ENCODE results near the gene TECTB.

DNA sequence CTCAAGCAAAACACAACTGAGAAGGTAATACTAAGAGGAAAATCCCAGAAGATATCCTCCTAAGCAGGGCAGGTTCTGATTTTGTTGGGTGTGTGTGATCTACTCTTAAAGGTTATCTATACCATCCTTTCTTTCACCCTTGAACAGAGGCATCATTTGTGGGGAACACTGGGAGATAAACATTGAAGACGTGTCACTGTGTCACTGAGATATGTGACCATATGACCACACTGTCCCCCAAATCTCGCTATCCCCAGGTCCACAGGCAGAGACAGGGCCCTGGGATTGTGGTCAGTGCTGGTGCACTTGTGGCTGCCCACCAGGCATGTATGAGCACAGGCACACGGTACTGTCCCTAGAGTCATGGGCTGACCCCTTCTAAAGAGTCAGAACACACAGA is 30.0 kb downstream of the TECTB start:
- TF ChIP-seq, protein P1, sequence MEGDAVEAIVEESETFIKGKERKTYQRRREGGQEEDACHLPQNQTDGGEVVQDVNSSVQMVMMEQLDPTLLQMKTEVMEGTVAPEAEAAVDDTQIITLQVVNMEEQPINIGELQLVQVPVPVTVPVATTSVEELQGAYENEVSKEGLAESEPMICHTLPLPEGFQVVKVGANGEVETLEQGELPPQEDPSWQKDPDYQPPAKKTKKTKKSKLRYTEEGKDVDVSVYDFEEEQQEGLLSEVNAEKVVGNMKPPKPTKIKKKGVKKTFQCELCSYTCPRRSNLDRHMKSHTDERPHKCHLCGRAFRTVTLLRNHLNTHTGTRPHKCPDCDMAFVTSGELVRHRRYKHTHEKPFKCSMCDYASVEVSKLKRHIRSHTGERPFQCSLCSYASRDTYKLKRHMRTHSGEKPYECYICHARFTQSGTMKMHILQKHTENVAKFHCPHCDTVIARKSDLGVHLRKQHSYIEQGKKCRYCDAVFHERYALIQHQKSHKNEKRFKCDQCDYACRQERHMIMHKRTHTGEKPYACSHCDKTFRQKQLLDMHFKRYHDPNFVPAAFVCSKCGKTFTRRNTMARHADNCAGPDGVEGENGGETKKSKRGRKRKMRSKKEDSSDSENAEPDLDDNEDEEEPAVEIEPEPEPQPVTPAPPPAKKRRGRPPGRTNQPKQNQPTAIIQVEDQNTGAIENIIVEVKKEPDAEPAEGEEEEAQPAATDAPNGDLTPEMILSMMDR (IDR thresholded peaks at IDR 0.05), result no peak
- TF ChIP-seq POLR2AphosphoS5 (IDR thresholded peaks at IDR 0.05; ENCODE audit: low read depth, low read length), result no peak
- TF ChIP-seq, protein P2, sequence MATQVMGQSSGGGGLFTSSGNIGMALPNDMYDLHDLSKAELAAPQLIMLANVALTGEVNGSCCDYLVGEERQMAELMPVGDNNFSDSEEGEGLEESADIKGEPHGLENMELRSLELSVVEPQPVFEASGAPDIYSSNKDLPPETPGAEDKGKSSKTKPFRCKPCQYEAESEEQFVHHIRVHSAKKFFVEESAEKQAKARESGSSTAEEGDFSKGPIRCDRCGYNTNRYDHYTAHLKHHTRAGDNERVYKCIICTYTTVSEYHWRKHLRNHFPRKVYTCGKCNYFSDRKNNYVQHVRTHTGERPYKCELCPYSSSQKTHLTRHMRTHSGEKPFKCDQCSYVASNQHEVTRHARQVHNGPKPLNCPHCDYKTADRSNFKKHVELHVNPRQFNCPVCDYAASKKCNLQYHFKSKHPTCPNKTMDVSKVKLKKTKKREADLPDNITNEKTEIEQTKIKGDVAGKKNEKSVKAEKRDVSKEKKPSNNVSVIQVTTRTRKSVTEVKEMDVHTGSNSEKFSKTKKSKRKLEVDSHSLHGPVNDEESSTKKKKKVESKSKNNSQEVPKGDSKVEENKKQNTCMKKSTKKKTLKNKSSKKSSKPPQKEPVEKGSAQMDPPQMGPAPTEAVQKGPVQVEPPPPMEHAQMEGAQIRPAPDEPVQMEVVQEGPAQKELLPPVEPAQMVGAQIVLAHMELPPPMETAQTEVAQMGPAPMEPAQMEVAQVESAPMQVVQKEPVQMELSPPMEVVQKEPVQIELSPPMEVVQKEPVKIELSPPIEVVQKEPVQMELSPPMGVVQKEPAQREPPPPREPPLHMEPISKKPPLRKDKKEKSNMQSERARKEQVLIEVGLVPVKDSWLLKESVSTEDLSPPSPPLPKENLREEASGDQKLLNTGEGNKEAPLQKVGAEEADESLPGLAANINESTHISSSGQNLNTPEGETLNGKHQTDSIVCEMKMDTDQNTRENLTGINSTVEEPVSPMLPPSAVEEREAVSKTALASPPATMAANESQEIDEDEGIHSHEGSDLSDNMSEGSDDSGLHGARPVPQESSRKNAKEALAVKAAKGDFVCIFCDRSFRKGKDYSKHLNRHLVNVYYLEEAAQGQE (IDR thresholded peaks at IDR 0.05; ENCODE audit: insufficient read depth in 1 of 2, low read depth in 2 of 2, low read length in 1 of 2), result no peak
- no peak for TF ChIP-seq SIN3A (IDR thresholded peaks at IDR 0.05; ENCODE audit: borderline replicate concordance, insufficient read depth, low read depth, low read length)
- no peak for TF ChIP-seq TCF7L2 (IDR thresholded peaks at IDR 0.05; ENCODE audit: low read depth, low read length)

Data from Panc1 (cell line).